Fibroblast of pulmonary artery (primary cell): ENCODE results near the gene FGF19.

ENCODE experiments used
- DNase-seq: peaks from one replicate; pipeline ENCODE4 v3.0.0-alpha.2; 2010; ENCODE audit warnings: low read depth
- H3K4me3 ChIP-seq: replicated peaks from 2 replicates; pipeline ENCODE4 v1.5.1; 2011; ENCODE audit warnings: low read depth, mild to moderate bottlenecking, control low read depth, low read length, moderate library complexity
- TF ChIP-seq, protein P1 (sequence below): IDR thresholded peaks from 2 replicates; pipeline ENCODE4 v1.5.1; 2011; ENCODE audit warnings: mild to moderate bottlenecking, control low read depth, low read length, inconsistent platforms; ENCODE audit errors: missing control alignments

FGF19 gene

GRCh38 chr11:69680688-69681087 is 23.1 kb downstream of the FGF19 start:
- DNase-seq = no peak
- TF ChIP-seq, protein P1, sequence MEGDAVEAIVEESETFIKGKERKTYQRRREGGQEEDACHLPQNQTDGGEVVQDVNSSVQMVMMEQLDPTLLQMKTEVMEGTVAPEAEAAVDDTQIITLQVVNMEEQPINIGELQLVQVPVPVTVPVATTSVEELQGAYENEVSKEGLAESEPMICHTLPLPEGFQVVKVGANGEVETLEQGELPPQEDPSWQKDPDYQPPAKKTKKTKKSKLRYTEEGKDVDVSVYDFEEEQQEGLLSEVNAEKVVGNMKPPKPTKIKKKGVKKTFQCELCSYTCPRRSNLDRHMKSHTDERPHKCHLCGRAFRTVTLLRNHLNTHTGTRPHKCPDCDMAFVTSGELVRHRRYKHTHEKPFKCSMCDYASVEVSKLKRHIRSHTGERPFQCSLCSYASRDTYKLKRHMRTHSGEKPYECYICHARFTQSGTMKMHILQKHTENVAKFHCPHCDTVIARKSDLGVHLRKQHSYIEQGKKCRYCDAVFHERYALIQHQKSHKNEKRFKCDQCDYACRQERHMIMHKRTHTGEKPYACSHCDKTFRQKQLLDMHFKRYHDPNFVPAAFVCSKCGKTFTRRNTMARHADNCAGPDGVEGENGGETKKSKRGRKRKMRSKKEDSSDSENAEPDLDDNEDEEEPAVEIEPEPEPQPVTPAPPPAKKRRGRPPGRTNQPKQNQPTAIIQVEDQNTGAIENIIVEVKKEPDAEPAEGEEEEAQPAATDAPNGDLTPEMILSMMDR = no peak
- no peak overlapping the region for H3K4me3 ChIP-seq

DNA sequence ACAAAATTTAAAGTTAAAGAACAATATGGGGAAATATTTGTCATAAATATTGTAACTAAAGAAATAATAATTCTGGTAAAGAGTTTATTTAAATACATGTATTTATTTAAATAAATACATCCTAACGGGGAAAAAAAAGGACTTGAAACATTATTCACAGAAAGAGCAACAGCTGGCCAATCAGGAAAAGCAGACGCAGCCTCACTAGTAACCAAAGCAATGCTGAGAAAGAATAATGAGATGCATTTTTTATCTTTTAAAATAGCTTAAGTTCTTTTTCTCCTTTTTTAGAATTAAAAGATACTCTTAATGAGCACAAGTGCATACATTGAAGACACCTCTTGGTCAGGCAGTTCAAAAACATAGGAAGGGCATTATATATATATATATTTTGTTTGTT is 26.1 kb downstream of the FGF19 start:
- DNase-seq = no peak
- TF ChIP-seq, protein P1 = no peak
- H3K4me3 ChIP-seq = no peak overlapping the region

GRCh38 chr11:69674886-69675714 is 28.7 kb downstream of the FGF19 start, which contains the start of gene LTO1:
TSS of gene LTO1 (minus strand) at chr11:69675353. CDS start at chr11:69675239, 114 bp downstream.
- DNase-seq = peak; percentile 96
- peak within 1 kb of the TSS; percentile 96 for H3K4me3 ChIP-seq
- TF ChIP-seq, protein P1 = no peak

DNA sequence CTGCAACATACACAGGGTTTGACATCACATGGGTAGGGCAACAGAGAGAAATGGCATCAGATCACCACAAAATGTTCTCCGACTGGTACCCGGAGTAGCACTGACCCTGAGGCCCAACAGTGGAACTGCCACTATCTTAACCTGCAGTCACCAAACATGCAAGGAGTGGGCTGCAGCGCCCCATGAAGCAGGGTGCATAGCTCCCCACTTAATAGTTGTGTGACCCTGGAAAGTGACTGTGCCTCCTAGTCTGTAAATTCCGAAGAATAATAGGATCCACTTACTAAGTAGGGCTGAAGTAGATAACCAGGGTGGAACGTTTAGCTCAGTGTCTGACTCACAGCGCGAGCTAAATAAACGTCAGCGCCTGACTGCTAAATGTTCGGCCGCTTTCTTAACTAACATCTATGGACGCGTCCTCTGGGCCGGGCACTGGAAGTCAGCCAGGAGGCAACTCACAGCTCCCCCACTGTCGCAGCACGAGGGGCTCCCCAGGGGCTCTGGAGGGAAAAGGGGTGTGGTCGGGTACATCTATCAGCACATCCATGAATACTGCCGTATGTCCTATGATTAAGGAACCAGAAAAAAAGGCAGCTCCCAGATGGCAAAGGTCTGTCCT is 29.4 kb downstream of the FGF19 start:
- DNase-seq = peak; percentile 77
- peak overlapping the region; percentile 96 for H3K4me3 ChIP-seq
- TF ChIP-seq, protein P1 = no peak

DNA sequence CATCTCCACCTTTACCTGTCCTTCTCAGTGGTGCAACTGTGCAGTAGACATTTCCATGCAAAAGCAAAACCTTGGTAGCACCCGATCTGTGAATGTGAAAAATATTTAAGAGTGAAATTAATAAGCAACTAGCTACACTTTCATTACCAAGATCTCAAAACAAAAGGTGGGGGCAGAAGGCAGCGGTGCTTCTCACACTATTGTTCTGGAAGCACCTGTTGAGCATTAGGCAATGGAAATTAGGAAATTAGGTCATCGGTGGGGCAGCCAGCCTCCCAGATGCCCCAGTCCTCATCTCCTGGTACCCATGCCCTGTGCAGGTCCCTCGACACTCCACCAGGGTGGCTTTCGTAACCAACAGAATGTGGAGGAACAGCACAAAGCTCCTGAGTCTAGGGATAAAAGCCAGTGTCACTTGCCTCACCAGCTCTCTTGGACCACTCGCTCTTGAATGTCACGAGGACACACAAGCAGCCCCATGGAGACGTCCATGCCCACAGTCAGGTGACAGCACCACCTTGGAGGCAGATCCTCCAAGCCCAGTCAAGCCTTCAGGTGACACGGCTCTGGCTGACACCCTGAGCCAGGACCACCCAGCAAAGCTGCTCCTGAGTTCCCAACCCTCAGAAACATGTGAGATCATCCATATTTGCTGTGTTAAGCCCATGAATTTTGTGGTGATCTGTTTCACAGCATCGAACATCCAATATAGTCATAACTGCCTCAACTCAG is 31.9 kb downstream of the FGF19 start:
- no peak for DNase-seq
- TF ChIP-seq, protein P1 = no peak
- H3K4me3 ChIP-seq = no peak overlapping the region

GRCh38 chr11:69670158-69670845 is 33.5 kb downstream of the FGF19 start:
- H3K4me3 ChIP-seq = no peak overlapping the region
- peak; percentile 92 for DNase-seq
- TF ChIP-seq, protein P1 = peak; percentile 96
